ENCODE data around the gene UNC5CL. TPM values are rescaled to one million over a fixed set of nuclear protein-coding genes. Genes with fewer than 3 reads are reported as not detected.

UNC5CL gene
- total and polyA plus RNA-seq, 9 of the 15 experiments (the other 6 are each of a cell fraction or from before 2014, with no cell fraction given): 0.07 to 1.8 (median 0.62) TPM; not detected in 1

GRCh38 chr6:40992746-40993145, 46.3 kb downstream of the UNC5CL start:
- no peak overlapping the region for H2AFZ ChIP-seq (ENCODE audit: low read depth, low read length)
- H3K4me1 ChIP-seq (replicated peaks in 1 of 2; ENCODE audit: control insufficient read depth in 2 of 2, insufficient read depth in 2 of 2, low read length in 2 of 2): peaks cover 8 to 16% of the 10 kb centered on the region in 2 experiments; a peak in 4 of 5 replicates
- H3K4me2 ChIP-seq (ENCODE audit: insufficient read depth, low read length): no peak overlapping the region
- TF ChIP-seq NR2C1 (IDR thresholded peaks at IDR 0.05) (no peak), NR2C1 (tag; IDR thresholded peaks at IDR 0.05) (no peak)
- H3K4me3 ChIP-seq: no peak overlapping the region
- H3K36me3 ChIP-seq (ENCODE audit: control insufficient read depth, insufficient read depth, low read length): no peaks in the 10 kb centered on the region
- no peaks in the 10 kb centered on the region for H3K79me2 ChIP-seq (ENCODE audit: control insufficient read depth, insufficient read depth, low read length)
- ChIA-PET CTCF (ENCODE audit: low intra/inter-chr PET ratio) (no interaction called here), POLR2A (no interaction called here)
- ATAC-seq (no peak), FAIRE-seq (no peak), DNase-seq (ENCODE audit: extremely low read depth in 1 of 4, low spot score in 3 of 4) (no peak)
- no peak overlapping the region for H3K27ac ChIP-seq (ENCODE audit: extremely low read depth, low read depth, low read length)
- H3K27me3 ChIP-seq (ENCODE audit: control insufficient read depth in 2 of 2, insufficient read depth in 2 of 2, low read length in 2 of 2): peaks cover 19 to 24% of the 10 kb centered on the region in 2 experiments
- H3K9me1 ChIP-seq (ENCODE audit: control insufficient read depth, insufficient read depth, low read length): no peaks in the 10 kb centered on the region
- intact Hi-C loops (cut with micrococcal nuclease): no loop called here
- no peak overlapping the region for H3K9ac ChIP-seq (ENCODE audit: insufficient read depth in 1 of 2, low read depth in 2 of 2, low read length in 2 of 2)
- 2% methylated on average over 3 of the region's 3 CpGs for WGBS (ENCODE audit: insufficient coverage, low coverage, missing lambda C conversion rate)
- H3K9me3 ChIP-seq (replicated peaks; ENCODE audit: control insufficient read depth, insufficient read depth, low read depth, low read length): no peaks in the 10 kb centered on the region
- BruUV-seq (replicated peaks): no TSS peak
- in situ Hi-C loops (cut with MboI): no loop called here
- H4K20me1 ChIP-seq (replicated peaks; ENCODE audit: control insufficient read depth, insufficient read depth, low read length): no peaks in the 10 kb centered on the region

- 1% methylated on average over 4 of the region's 4 CpGs for WGBS (ENCODE audit: insufficient coverage, low coverage, missing lambda C conversion rate)
These were observed 48.7 kb downstream of the UNC5CL start for GRCh38 chr6:40990301-40990700.

More at GRCh38 chr6:40990301-40990700, 48.7 kb downstream of the UNC5CL start:
- Histone ChIP-seq H2AFZ (ENCODE audit: low read depth, low read length) (no peak overlapping the region), H3K4me3 (no peak overlapping the region), H3K4me2 (ENCODE audit: insufficient read depth, low read length) (no peak overlapping the region), H3K36me3 (ENCODE audit: control insufficient read depth, insufficient read depth, low read length) (no peaks in the 10 kb centered on the region), H3K27me3 (ENCODE audit: control insufficient read depth in 2 of 2, insufficient read depth in 2 of 2, low read length in 2 of 2) (peaks cover 19 to 38% of the 10 kb centered on the region in 2 experiments), H3K9ac (ENCODE audit: insufficient read depth in 1 of 2, low read depth in 2 of 2, low read length in 2 of 2) (no peak overlapping the region), H3K9me1 (ENCODE audit: control insufficient read depth, insufficient read depth, low read length) (no peaks in the 10 kb centered on the region), H3K79me2 (ENCODE audit: control insufficient read depth, insufficient read depth, low read length) (no peaks in the 10 kb centered on the region), H3K4me1 (replicated peaks in 1 of 2; ENCODE audit: control insufficient read depth in 2 of 2, insufficient read depth in 2 of 2, low read length in 2 of 2) (no peaks in the 10 kb centered on the region), H4K20me1 (replicated peaks; ENCODE audit: control insufficient read depth, insufficient read depth, low read length) (no peaks in the 10 kb centered on the region), H3K27ac (ENCODE audit: extremely low read depth, low read depth, low read length) (no peak overlapping the region), H3K9me3 (replicated peaks; ENCODE audit: control insufficient read depth, insufficient read depth, low read depth, low read length) (no peaks in the 10 kb centered on the region)
- intact Hi-C loops (cut with micrococcal nuclease): no loop called here
- DNase-seq (ENCODE audit: extremely low read depth in 1 of 4, low spot score in 3 of 4) (no peak), FAIRE-seq (no peak), ATAC-seq (no peak)
- no peak for TF ChIP-seq BCOR (IDR thresholded peaks at IDR 0.05)
- 0 out of 6 replicates have a peak, but pooled peaks of 1 of the 3 experiments have one; percentile 5 for TF ChIP-seq CTCF (IDR thresholded peaks at IDR 0.05 in 2 of 3, conservative IDR thresholded peaks at IDR 0.05 in 1 of 3; ENCODE audit: insufficient read depth in 2 of 3, low read depth in 1 of 3, low read length in 3 of 3)
- ChIA-PET CTCF (ENCODE audit: low intra/inter-chr PET ratio) (interaction anchor here (0.7 kb wide), 1 partner anchor 927 kb away, joined by 3 read pairs; no protein-coding TSS in a partner anchor), POLR2A (no interaction called here)
- in situ Hi-C loops (cut with MboI): no loop called here
- no TSS peak for BruUV-seq (replicated peaks)

Measured in K562 (cell line).